HCEC 1CT (cell line): Measurements from ENCODE around the gene FARP1.

Experiments used
- DNase-seq: peaks from one replicate; pipeline ENCODE4 v3.0.0-alpha.2; 2017

The FARP1 gene

GRCh38 chr13:98490195-98490836 is 347.4 kb downstream of the FARP1 start:
- DNase-seq, result no peak

- DNase-seq, result no peak
Measured at GRCh38 chr13:98490866-98491265, 348.0 kb downstream of the FARP1 start.

DNA sequence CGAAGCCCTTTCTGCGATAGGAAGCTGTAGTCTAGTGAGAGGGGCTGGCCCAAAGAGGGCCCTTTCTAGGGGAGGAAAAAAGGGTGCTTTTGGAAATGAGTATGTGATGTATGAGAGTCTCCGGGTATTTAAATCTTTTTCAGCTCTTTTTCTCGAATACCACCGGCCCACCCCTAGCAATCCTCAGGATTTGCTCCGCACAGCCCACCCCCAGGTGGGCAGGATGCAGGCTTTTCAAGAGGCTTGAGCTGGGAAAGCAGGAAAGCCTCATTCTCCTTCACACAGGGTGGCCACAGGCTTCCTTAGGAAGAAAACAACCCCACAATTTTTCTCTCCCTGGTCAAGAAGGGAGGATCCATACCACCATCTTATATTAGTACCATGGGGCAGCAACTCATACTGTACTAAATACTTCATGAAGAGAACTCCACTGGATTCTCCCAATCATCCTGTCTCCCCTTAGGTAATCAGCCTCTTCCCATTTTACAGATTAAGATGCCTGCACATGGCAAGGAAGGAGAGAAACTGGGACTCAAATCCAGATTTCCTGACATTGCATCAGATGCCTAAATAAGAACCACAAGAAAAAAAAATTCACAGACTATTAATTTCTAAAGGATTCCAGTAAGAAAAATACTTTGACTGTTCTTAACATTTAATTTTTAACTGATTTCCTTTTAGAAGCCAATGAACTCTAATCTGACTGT is 349.6 kb downstream of the FARP1 start:
- no peak for DNase-seq

- no peak for DNase-seq
Measured at GRCh38 chr13:98493042-98493712, 350.3 kb downstream of the FARP1 start.

- DNase-seq, result no peak
Measured at GRCh38 chr13:98494769-98495168, 351.9 kb downstream of the FARP1 start.

DNA sequence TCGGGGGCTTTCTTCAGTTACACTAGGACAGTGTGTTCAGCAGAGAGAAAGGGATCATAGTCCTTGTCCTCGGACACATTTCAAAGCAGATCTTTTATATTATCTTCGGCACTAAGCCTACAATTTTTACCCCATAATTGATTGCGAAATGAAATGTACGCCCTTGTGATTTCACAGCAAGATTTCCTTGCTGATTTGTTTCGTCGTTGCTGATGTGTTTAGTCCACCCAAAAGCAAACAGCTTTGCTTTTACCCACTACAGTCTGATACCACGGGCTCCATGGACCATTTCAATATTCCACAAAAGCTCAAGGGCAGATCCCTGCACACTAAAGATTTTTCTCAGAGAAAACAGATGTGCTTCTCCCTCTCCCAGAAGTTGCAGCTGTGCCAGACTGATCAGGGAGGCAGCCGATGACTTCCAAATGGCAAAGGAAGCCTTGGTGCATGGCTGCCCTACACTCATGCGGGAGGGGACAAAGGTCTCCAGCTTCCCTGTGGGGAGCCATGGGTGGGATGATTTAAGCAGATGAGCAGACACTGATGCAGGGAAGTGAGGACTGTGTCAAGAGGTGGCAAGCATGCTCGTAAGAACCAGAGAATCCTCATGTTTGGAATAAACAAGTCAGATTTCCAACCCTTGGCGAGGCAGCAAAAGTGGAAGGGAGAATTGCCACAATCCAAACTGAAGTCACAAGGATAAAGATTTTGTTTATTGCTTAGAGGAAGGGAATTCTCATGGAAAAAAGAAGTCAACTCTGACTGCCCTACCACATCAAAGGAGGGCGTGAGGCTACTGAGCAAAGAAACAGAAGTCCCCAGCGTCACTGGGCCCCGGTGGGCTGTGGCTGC is 353.0 kb downstream of the FARP1 start:
- no peak for DNase-seq

- no peak for DNase-seq
Measured at GRCh38 chr13:98496479-98496791, 353.5 kb downstream of the FARP1 start.

DNA sequence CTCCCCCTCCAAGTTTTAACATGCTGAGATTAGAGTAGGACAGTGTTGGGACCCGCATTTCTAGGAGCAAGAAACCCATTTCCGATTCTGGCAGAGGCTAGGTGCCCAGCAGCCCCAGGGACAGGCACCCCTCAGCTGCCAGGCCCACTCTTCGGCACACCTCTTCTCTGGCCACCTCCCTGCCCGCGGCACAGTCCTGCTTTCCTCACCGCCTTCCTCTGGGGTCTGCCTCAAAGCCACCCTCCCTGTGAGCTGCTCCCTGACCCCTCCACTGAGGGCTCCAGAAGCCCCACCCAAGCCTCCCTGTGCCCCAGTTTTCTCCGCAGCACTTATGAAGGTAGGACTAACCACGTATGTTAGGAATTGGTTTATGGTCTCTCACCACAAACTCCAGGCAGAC is 354.1 kb downstream of the FARP1 start:
- DNase-seq, result no peak

- no peak for DNase-seq
Measured at GRCh38 chr13:98500963-98501421, 358.1 kb downstream of the FARP1 start.

DNA sequence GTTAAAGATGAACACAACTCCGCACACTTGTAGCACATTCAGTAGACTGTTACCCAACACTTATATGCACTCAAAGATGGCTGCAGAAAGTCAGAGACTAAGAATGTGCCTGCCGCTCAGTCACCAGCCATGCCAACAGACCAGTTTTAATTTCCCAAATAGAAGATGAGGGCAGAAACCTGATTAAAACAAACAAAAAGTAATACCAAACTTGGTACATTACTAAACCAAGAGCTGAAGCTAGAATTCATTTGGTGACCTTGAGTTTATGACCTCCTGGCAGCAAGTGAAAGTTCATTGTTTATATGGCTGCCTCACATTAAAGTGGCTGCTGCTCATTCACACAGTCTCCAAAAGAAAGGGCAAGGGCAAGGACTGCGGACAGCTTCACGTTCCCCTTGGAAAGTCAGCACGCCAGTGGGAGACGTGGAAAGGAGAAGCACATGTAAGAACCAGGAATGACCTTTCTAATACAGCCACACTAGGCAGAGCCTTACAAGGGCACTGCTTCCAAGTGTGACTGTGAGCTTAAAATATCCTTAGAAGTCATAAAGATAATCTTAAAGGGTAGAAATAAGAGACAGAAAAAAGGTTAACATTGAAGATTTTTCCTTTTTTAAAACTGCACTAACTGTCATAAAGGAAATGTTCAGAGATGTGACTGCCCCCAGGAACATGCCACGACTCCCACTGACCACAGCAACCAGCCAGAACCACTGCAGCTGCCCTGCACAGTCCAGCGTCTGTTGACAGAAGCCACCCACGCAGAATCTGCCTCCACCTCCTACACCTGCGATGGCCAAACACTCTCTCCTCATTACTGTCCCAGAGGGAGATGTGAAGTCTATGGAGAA is 360.5 kb downstream of the FARP1 start:
- DNase-seq, result no peak

DNA sequence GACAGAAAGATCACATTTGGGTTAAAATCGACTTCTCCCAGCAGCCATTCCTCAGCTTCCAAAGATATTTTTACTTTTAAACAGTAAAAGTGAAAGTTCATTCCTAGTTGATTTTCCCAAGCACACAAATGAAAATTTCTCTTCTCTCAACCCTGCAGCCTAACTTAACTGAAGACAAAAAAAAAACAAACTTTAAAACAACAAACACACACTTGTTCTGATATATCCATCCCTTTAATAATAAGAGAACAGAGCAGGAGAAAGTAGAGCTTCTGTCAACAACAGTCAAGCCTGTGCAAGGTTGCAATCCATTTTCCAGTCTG is 361.1 kb downstream of the FARP1 start:
- DNase-seq, result no peak

GRCh38 chr13:98504371-98504963 is 361.6 kb downstream of the FARP1 start:
- no peak for DNase-seq
